Nephron (organoid): ENCODE measurements around the gene DCAF15.

ENCODE experiments used
- H3K27ac Mint-ChIP-seq, 3 experiments: 2 replicates each; pipeline ENCODE4 v1.8.0; 2020; ENCODE audit warnings: mixed read lengths in 3 of 3, mild to moderate bottlenecking in 2 of 3, moderate library complexity in 1 of 3
- H3K27me3 Mint-ChIP-seq: 2 replicates; pipeline ENCODE4 v1.8.0; 2021; ENCODE audit warnings: low read depth, mild to moderate bottlenecking, moderate library complexity, mixed read lengths
- H3K36me3 Mint-ChIP-seq: 2 replicates; pipeline ENCODE4 v1.8.0; 2020; ENCODE audit warnings: low read depth, mixed read lengths
- H3K4me1 Mint-ChIP-seq: 2 replicates; pipeline ENCODE4 v1.8.0; 2020; ENCODE audit warnings: mixed read lengths
- H3K4me3 Mint-ChIP-seq, 3 experiments: 2 replicates each; pipeline ENCODE4 v1.8.0; 2020; ENCODE audit warnings: mild to moderate bottlenecking in 3 of 3, mixed read lengths in 3 of 3, moderate library complexity in 2 of 3
- H3K9me3 Mint-ChIP-seq: 2 replicates; pipeline ENCODE4 v1.8.0; 2020; ENCODE audit warnings: mixed read lengths
- TF ChIP-seq, protein P1 (sequence below), 3 experiments: fragments of 200-600 bp; sonication (generic); IDR thresholded peaks; one replicate each; pipeline ENCODE4 v1.5.0; 2021; ENCODE audit warnings: antibody characterized with exemption in 3 of 3; ENCODE audit not compliant: unreplicated experiment in 3 of 3

The DCAF15 gene

DNA sequence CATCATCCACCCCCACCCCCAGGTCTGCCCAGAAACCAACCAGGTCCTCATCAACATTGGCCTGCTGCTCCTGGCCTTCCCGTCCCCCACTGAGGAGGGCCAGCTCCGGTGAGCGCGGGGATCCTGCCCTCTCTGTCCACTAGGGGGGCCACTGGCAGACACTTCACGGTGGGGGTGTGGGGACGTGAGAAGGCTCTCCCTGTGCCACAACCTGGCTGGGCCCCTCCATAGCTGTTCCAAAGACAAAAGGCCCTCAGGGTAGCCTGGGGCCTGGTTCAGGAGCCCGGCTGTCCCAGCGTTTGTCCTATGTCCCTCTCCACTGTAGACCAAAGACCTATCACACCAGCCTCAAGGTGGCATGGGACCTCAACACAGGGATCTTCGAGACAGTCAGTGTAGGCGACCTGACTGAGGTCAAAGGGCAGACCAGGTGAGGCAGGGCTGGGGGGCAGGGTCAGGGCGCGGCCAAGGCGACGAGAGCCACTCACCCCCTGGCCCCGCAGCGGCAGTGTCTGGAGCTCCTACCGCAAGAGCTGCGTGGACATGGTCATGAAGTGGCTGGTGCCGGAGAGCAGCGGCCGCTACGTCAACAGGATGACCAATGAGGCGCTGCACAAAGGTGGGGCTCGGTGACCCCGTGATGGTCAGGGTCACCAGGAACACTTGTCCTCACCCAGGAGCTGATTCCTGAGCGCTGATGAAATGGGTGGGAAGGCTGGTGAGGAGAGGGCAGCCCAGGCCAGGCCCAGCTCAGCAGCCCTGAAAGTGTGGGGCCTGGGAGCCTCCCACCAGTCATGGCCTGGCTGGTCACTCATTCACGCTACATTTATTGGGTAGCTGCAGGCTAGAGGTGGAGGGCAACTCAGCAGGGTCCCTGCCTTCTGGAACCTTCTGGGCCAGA lies 7.9 kb downstream of the DCAF15 start:
- peaks cover 35% of the 10 kb centered on the region for H3K36me3 Mint-ChIP-seq
- no peaks in the 10 kb centered on the region for H3K9me3 Mint-ChIP-seq
- H3K4me3 Mint-ChIP-seq, result no peak overlapping the region
- no peaks in the 10 kb centered on the region for H3K27me3 Mint-ChIP-seq
- peak overlapping the region in 1 of 3 experiments; percentile 49 for H3K27ac Mint-ChIP-seq
- peaks cover 4% of the 10 kb centered on the region for H3K4me1 Mint-ChIP-seq
- TF ChIP-seq, protein P1, sequence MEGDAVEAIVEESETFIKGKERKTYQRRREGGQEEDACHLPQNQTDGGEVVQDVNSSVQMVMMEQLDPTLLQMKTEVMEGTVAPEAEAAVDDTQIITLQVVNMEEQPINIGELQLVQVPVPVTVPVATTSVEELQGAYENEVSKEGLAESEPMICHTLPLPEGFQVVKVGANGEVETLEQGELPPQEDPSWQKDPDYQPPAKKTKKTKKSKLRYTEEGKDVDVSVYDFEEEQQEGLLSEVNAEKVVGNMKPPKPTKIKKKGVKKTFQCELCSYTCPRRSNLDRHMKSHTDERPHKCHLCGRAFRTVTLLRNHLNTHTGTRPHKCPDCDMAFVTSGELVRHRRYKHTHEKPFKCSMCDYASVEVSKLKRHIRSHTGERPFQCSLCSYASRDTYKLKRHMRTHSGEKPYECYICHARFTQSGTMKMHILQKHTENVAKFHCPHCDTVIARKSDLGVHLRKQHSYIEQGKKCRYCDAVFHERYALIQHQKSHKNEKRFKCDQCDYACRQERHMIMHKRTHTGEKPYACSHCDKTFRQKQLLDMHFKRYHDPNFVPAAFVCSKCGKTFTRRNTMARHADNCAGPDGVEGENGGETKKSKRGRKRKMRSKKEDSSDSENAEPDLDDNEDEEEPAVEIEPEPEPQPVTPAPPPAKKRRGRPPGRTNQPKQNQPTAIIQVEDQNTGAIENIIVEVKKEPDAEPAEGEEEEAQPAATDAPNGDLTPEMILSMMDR (IDR thresholded peaks at IDR 0.05; ENCODE audit: unreplicated experiment in 3 of 3), result peak in 1 of 3 experiments; percentile 18

DNA sequence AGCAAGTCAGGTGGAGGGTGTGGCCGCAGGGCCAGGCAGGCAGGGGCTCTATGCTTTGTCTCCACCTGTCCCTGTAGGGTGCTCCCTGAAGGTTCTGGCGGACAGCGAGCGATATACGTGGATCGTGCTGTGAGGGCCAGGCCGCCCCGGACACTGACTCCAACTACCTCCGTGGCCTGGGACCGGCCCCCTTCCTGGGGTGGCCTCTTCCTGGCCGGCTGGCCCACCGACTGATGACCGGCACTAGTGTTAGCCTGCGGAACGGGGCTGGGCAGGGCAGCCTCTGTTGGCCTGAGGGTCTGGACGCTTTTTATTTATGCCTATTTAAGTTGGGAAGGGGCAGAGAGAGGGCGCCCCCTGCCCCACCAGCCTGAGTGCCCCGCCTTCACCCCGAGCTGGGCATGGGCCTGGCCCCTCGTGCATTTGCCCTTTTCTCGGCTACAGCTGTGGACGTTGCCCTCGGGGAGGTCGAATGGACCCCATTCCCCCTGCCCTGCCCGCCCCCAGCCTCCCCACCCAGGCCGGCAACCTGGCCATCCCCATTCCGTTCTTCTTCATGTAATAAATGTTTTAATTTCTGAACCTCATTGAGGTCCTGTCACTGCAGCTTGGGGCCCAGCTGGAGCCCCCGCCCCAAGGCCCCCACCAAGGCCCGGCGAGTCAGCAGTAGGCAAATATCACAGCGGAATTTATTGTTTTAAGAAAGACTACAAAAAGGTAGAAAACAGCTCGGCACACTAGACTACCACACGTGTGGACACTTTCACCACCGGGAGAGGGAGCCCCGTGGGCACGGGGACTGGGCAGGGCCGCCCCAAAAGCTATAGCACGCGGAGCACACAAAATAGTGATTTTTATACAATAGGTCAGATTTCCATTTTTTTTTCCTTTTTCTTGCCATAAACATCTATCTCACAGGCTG lies 8.8 kb downstream of the DCAF15 start:
- Mint-ChIP-seq H3K27me3 (no peaks in the 10 kb centered on the region), H3K4me1 (peaks cover 4% of the 10 kb centered on the region), H3K4me3 (no peak overlapping the region), H3K27ac (peak overlapping the region in 1 of 3 experiments; percentile 49), H3K9me3 (no peaks in the 10 kb centered on the region), H3K36me3 (peaks cover 32% of the 10 kb centered on the region)
- TF ChIP-seq, protein P1 (IDR thresholded peaks at IDR 0.05; ENCODE audit: unreplicated experiment in 3 of 3), result no peak

DNA sequence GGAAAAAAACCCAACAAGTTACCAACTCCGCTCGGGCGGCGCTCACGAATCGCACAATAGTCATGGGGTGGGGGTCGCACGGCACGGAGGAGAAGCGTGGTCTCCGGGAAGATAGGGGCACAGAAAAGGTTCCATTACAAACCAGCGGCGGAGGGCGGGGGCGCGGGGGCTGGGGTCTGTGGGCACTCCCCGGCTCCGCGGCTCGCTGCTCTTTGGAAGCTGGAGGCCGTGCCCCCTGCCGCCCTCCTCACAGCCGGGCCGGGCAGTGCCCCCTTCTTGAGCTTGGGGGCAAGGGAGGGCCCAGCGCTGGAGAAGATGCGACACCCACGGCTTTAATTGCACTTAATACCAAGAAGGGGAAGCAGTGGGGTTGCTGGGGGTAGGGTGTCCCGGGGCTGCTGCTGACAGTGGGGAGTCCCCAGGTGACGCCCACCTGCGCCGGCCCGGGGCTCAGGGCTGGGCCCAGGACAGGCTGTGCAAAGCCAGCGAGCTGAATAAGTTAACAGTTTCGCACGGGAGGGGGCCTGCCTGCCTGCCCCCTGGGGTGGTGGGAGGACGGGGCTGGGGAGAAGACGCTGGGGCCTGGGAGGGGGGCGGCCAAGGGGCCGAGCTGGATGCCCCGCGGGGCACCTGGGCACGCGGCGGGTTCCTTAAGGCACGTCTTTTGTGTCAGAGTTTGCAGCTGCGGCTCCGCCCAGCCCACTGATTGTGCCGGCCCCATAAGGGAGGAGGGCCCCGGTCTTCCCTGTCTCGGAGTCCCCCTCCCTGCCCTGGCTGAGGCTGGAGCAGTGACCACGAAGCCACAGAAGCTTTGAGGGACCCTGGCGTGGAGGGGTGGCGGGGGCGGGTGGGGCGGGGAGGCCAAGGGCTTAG lies 9.8 kb downstream of the DCAF15 start:
- Mint-ChIP-seq H3K27ac (no peak overlapping the region), H3K4me1 (peaks cover 4% of the 10 kb centered on the region), H3K9me3 (no peaks in the 10 kb centered on the region), H3K36me3 (peaks cover 30% of the 10 kb centered on the region), H3K27me3 (no peaks in the 10 kb centered on the region), H3K4me3 (no peak overlapping the region)
- TF ChIP-seq, protein P1 (IDR thresholded peaks at IDR 0.05; ENCODE audit: unreplicated experiment in 3 of 3), result no peak

DNA sequence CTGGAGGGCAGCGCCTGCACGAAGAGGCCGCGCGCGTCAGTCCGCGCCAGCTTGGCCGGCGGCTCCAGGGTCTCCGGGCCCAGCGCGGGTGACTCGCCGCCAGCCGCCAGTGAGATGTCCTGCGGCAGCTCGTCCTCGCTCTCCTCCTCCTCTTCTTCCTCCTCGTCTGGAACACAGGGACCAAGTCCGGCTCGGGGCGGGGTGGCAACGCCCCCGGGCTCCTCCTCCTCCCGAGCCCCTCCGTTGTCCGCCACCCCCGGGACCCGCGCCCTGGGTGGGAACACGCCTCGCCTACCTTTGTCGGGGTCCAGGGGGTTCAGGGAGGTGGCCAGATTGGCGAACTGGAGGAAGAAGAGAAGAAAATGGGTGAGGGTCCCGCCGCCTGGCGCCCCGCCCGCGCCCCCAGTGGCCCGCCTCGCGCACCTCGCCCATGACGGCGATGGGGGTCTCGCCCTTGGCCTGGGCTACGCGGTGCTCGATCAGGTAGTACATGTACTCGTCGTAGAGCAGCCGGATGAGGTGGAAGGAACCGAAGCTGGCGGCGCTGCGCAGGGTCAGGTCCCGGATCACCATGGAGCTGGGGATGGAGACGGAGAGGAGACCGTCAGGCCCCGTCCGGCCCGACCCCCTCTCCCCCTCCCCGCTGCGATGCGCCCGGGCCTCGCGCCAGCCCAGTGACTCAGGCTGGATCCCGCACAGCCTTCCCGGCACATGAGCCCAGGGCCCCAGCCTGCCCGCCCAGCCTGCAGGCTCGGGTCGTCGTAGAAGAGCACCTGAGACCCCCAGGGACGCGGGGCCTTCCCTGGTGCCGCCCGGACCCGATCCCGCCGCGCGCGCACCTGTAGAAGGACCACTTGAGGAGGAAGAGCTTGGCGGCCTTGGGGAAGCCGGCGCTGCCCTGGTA lies 10.6 kb downstream of the DCAF15 start:
- H3K27me3 Mint-ChIP-seq, result no peaks in the 10 kb centered on the region
- H3K4me3 Mint-ChIP-seq, result no peak overlapping the region
- TF ChIP-seq, protein P1 (IDR thresholded peaks at IDR 0.05; ENCODE audit: unreplicated experiment in 3 of 3), result no peak
- peaks cover 4% of the 10 kb centered on the region for H3K4me1 Mint-ChIP-seq
- no peak overlapping the region for H3K27ac Mint-ChIP-seq
- H3K36me3 Mint-ChIP-seq, result peaks cover 29% of the 10 kb centered on the region
- no peaks in the 10 kb centered on the region for H3K9me3 Mint-ChIP-seq
